Fibroblast of skin of right biceps (primary cell): ENCODE data around the gene HOXB8.
A peak's percentile ranks its signal among the peaks of the same experiment; 100 is the strongest.

Experiments
- DNase-seq: peaks from one replicate; pipeline ENCODE4 v3.0.0-alpha.2; 2013

The HOXB8 gene

GRCh38 chr17:48582750-48583069 lies 32.4 kb downstream of the HOXB8 start:
- no peak for DNase-seq

GRCh38 chr17:48579760-48580554 lies 35.1 kb downstream of the HOXB8 start:
- no peak for DNase-seq

- no peak for DNase-seq
Observed at GRCh38 chr17:48579471-48579759, 35.7 kb downstream of the HOXB8 start.

- no peak for DNase-seq
Observed at GRCh38 chr17:48578616-48579470, 36.2 kb downstream of the HOXB8 start.

- DNase-seq, result peak; percentile 88
Observed at GRCh38 chr17:48577946-48578615, 37.0 kb downstream of the HOXB8 start, which contains the start of gene HOXB4. Gene HOXB4 (minus strand): TSS chr17:48578350. CDS start chr17:48578319, 31 bp downstream.

GRCh38 chr17:48577330-48577945 lies 37.7 kb downstream of the HOXB8 start:
- DNase-seq, result peak; percentile 84

- peak; percentile 75 for DNase-seq
Observed at GRCh38 chr17:48576479-48577309, 38.4 kb downstream of the HOXB8 start.

GRCh38 chr17:48575673-48576478 lies 39.2 kb downstream of the HOXB8 start:
- peak; percentile 56 for DNase-seq

- peak; percentile 91 for DNase-seq
Observed at GRCh38 chr17:48575066-48575582, 40.0 kb downstream of the HOXB8 start.

GRCh38 chr17:48574505-48575065 lies 40.5 kb downstream of the HOXB8 start:
- DNase-seq, result no peak

GRCh38 chr17:48571826-48572417 lies 43.2 kb downstream of the HOXB8 start:
- DNase-seq, result peak; percentile 39

GRCh38 chr17:48571024-48571818 lies 43.9 kb downstream of the HOXB8 start:
- peak; percentile 47 for DNase-seq

GRCh38 chr17:48570325-48571023 lies 44.6 kb downstream of the HOXB8 start:
- DNase-seq, result peak; percentile 75

- DNase-seq, result peak; percentile 59
Observed at GRCh38 chr17:48569674-48570324, 45.3 kb downstream of the HOXB8 start.

GRCh38 chr17:48569240-48569582 lies 45.9 kb downstream of the HOXB8 start:
- DNase-seq, result no peak

GRCh38 chr17:48568499-48569239 lies 46.4 kb downstream of the HOXB8 start:
- peak; percentile 68 for DNase-seq

GRCh38 chr17:48567646-48568354 lies 47.3 kb downstream of the HOXB8 start:
- no peak for DNase-seq
